Natural killer cell (primary cell): ENCODE data around the gene ETV4. TPM values are rescaled to one million over a fixed set of nuclear protein-coding genes. Genes with fewer than 3 reads are reported as not detected.

Experiments used
- ATAC-seq, 3 donors: fragments of 150-1000 bp in 2 of 3; fragments of 200-7000 bp in 1 of 3; cut with Tn5 transposase; 1 replicate in 1 of 3; 2 replicates in 2 of 3; pipeline ENCODE4 v1.10.0; 2021; ENCODE audit warnings: mild to moderate bottlenecking in 2 of 3, moderate library complexity in 2 of 3
- DNase-seq, 2 donors: peaks; one replicate each; pipeline versions ENCODE4 v3.0.0 to v3.0.0-alpha.2; 2013 to 2021; ENCODE audit warnings: mixed read lengths in 1 of 2
- H3K27ac ChIP-seq: one replicate; pipeline ENCODE4 v1.5.1; 2013; ENCODE audit warnings: mild to moderate bottlenecking, low read length
- H3K27me3 ChIP-seq: one replicate; pipeline ENCODE4 v1.6.1; 2013; ENCODE audit warnings: low read length; ENCODE audit not compliant: control insufficient read depth, insufficient read depth
- H3K36me3 ChIP-seq: one replicate; pipeline ENCODE4 v1.6.1; 2013; ENCODE audit warnings: low read length; ENCODE audit not compliant: control insufficient read depth, insufficient read depth
- H3K4me1 ChIP-seq: one replicate; pipeline ENCODE4 v1.6.1; 2013; ENCODE audit warnings: low read length; ENCODE audit not compliant: control insufficient read depth, insufficient read depth
- H3K4me3 ChIP-seq: one replicate; pipeline ENCODE4 v1.5.1; 2013; ENCODE audit warnings: low read length
- H3K9me3 ChIP-seq: one replicate; pipeline ENCODE4 v1.6.1; 2013; ENCODE audit warnings: low read length; ENCODE audit not compliant: control insufficient read depth, insufficient read depth
- H3K27ac Mint-ChIP-seq, 2 donors: one replicate each; pipeline ENCODE4 v1.8.0; 2022; ENCODE audit warnings: mild to moderate bottlenecking in 2 of 2, mixed read lengths in 2 of 2, moderate library complexity in 1 of 2
- H3K27me3 Mint-ChIP-seq, 2 donors: one replicate each; pipeline ENCODE4 v1.8.0; 2022; ENCODE audit warnings: low read depth in 2 of 2, mixed read lengths in 2 of 2
- H3K36me3 Mint-ChIP-seq: one replicate; pipeline ENCODE4 v1.8.0; 2022; ENCODE audit warnings: mixed read lengths
- H3K4me1 Mint-ChIP-seq, 2 donors: one replicate each; pipeline ENCODE4 v1.8.0; 2022; ENCODE audit warnings: mixed read lengths in 2 of 2
- H3K4me3 Mint-ChIP-seq: one replicate; pipeline ENCODE4 v1.8.0; 2022; ENCODE audit warnings: mild to moderate bottlenecking, moderate library complexity, mixed read lengths
- H3K9me3 Mint-ChIP-seq, 2 donors: one replicate each; pipeline ENCODE4 v1.8.0; 2022; ENCODE audit warnings: mixed read lengths in 2 of 2
- CTCF ChIP-seq: fragments of 200-600 bp; IDR thresholded peaks from one replicate; pipeline ENCODE4 v1.8.0; 2022; ENCODE audit warnings: antibody characterized with exemption
- WGBS: methylation state at CpG from one replicate; pipeline ENCODE4 v1.1.7; 2013; ENCODE audit warnings: missing lambda C conversion rate; ENCODE audit not compliant: insufficient coverage; 5-methylcytosine and 5-hydroxymethylcytosine counted together
- intact Hi-C: fragments of 100-400 bp; cut with micrococcal nuclease; formaldehyde crosslinking; loops from one replicate; pipeline ENCODE4 v1.14.2; 2022
- total RNA-seq, 4 donors: library from RNA; stranded (reverse); fragments of 120-200 nt in 1 of 4; gene quantifications; one replicate each; pipeline versions ENCODE4 v1.2.3 to v1.2.4, GENCODE V29; 2013 to 2022

ETV4 gene
- total RNA-seq, 3 donors from 2014 or later (not counting 1 experiment from before 2014, with no cell fraction given) = not detected

- H3K36me3 Mint-ChIP-seq = no peaks in the 10 kb centered on the region
- H3K4me3 Mint-ChIP-seq = no peak overlapping the region
- H3K4me1 Mint-ChIP-seq = no peaks in the 10 kb centered on the region
- no peak overlapping the region for H3K27ac Mint-ChIP-seq
- Histone ChIP-seq H3K9me3 (no peaks in the 10 kb centered on the region), H3K36me3 (no peaks in the 10 kb centered on the region), H3K4me1 (no peaks in the 10 kb centered on the region), H3K27me3 (no peaks in the 10 kb centered on the region), H3K4me3 (no peak overlapping the region), H3K27ac (no peak overlapping the region)
- no peak for TF ChIP-seq CTCF
- ATAC-seq (no peak), DNase-seq (no peak)
- no peaks in the 10 kb centered on the region for H3K9me3 Mint-ChIP-seq
- H3K27me3 Mint-ChIP-seq = peaks cover 0 to 3% of the 10 kb centered on the region in 2 donors
- WGBS = 92% methylated on average over 3 of the region's 3 CpGs
- intact Hi-C loops = no loop called here
Measured at GRCh38 chr17:43591001-43591400, 44.9 kb upstream of the ETV4 start.

DNA sequence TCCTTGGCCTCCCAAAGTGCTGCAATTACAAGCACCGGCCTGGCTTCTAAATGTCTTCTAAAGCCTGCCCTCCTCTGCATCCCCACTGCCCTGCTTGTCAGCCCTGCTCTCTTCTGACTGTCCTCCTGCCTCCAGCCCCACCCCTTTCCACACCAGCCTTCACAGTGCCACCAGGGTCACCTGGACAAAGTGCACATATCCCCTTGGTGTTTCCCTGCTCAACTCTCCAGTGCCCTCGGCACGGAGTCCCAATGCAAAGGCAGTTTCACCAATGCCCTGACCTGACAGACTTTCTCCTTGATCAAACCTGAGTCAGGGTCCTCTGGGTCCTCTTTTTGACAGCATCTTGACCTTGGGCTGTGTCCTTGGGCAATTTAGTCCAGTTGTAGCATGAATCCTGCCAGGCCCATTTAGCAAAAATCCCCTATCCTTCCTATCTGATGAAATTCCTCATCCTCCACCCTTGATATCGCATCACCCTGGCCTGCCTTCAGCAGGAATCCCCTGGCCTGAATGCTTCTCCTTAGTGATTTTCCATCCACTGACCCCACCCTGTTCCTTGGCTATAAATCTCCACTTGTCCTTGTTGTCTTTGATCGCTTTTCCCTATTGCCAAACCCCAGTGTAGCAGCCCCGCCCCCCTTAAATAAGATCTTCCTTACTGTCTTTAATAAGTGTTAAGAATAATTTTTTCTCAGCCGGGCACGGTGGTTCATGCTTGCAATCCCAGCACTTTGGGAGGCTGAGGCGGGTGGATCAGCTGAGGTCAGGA is 42.7 kb upstream of the ETV4 start:
- no peak for ATAC-seq
- DNase-seq = no peak
- 93% methylated on average over 7 of the region's 9 CpGs for WGBS
- no peak for TF ChIP-seq CTCF
- no peaks in the 10 kb centered on the region for H3K9me3 Mint-ChIP-seq
- Histone ChIP-seq H3K27me3 (no peaks in the 10 kb centered on the region), H3K9me3 (no peaks in the 10 kb centered on the region), H3K36me3 (no peaks in the 10 kb centered on the region), H3K4me1 (no peaks in the 10 kb centered on the region), H3K4me3 (no peak overlapping the region), H3K27ac (no peak overlapping the region)
- no peaks in the 10 kb centered on the region for H3K4me1 Mint-ChIP-seq
- no peak overlapping the region for H3K27ac Mint-ChIP-seq
- H3K27me3 Mint-ChIP-seq = peaks cover 0 to 3% of the 10 kb centered on the region in 2 donors
- no peaks in the 10 kb centered on the region for H3K36me3 Mint-ChIP-seq
- intact Hi-C loops = no loop called here
- no peak overlapping the region for H3K4me3 Mint-ChIP-seq

DNA sequence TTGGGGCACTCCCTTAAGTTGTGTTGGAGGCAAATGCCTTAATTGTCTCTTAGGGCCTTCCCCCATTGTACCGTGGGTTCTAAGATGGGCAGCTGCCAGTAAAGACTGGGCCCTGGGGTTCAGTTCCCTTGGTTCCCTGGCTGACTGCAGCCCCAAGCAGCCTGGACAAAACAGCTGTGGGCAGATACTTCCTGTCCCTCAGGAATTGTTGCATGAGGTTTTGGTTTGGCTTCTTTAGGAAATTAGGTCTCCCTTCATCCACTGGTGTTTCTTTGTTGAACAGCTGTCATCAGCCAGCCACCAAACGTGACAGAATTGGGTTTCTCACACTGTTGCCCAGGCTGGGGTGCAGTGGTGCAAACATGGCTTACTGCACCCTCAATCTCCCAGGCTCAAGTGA is 42.0 kb upstream of the ETV4 start:
- intact Hi-C loops = no loop called here
- Mint-ChIP-seq H3K27ac (no peak overlapping the region), H3K27me3 (peaks cover 0 to 9% of the 10 kb centered on the region in 2 donors), H3K36me3 (no peaks in the 10 kb centered on the region), H3K4me3 (no peak overlapping the region), H3K9me3 (no peaks in the 10 kb centered on the region), H3K4me1 (no peaks in the 10 kb centered on the region)
- no peak for DNase-seq
- Histone ChIP-seq H3K4me3 (no peak overlapping the region), H3K36me3 (no peaks in the 10 kb centered on the region), H3K4me1 (no peaks in the 10 kb centered on the region), H3K27ac (no peak overlapping the region), H3K27me3 (no peaks in the 10 kb centered on the region), H3K9me3 (no peaks in the 10 kb centered on the region)
- no peak for ATAC-seq
- 57% methylated on average over 2 of the region's 2 CpGs for WGBS
- no peak for TF ChIP-seq CTCF

- intact Hi-C loops = no loop called here
- Histone ChIP-seq H3K4me1 (no peaks in the 10 kb centered on the region), H3K27me3 (no peaks in the 10 kb centered on the region), H3K4me3 (no peak overlapping the region), H3K9me3 (no peaks in the 10 kb centered on the region), H3K36me3 (no peaks in the 10 kb centered on the region), H3K27ac (no peak overlapping the region)
- H3K4me1 Mint-ChIP-seq = no peaks in the 10 kb centered on the region
- DNase-seq (no peak), ATAC-seq (no peak)
- no peaks in the 10 kb centered on the region for H3K9me3 Mint-ChIP-seq
- H3K27me3 Mint-ChIP-seq = peaks cover 0 to 10% of the 10 kb centered on the region in 2 donors
- 82% methylated on average over 4 of the region's 5 CpGs for WGBS
- H3K4me3 Mint-ChIP-seq = no peak overlapping the region
- H3K36me3 Mint-ChIP-seq = no peaks in the 10 kb centered on the region
- H3K27ac Mint-ChIP-seq = no peak overlapping the region
- no peak for TF ChIP-seq CTCF
Measured at GRCh38 chr17:43587647-43588046, 41.5 kb upstream of the ETV4 start.
